K562 (cell line): ENCODE data around the gene ICAM3. TPM values are rescaled to one million over a fixed set of nuclear protein-coding genes. Genes with fewer than 3 reads are reported as not detected.

Source experiments
- CREB3 ChIP-seq: fragments of 450-650 bp; conservative IDR thresholded peaks from 2 replicates; pipeline ENCODE4 v1.6.1; 2016; ENCODE audit warnings: missing genetic modification characterization, low read depth, mild to moderate bottlenecking, missing compliant biosample characterization, moderate library complexity
- DDX20 ChIP-seq: fragments of 450-650 bp; IDR thresholded peaks from 2 replicates; pipeline ENCODE4 v1.6.1; 2016; ENCODE audit warnings: missing genetic modification characterization, low read depth, mild to moderate bottlenecking, missing compliant biosample characterization, moderate library complexity
- EGR1 ChIP-seq: fragments of 450-650 bp; conservative IDR thresholded peaks from 2 replicates; pipeline ENCODE4 v1.6.1; 2017; ENCODE audit warnings: mild to moderate bottlenecking
- FOS ChIP-seq: IDR thresholded peaks from 3 replicates; pipeline ENCODE4 v1.6.1; 2011; ENCODE audit not compliant: insufficient read length; ENCODE audit errors: extremely low read depth
- GABPA ChIP-seq: fragments of 200-800 bp; sonication (Bioruptor generic); conservative IDR thresholded peaks from 2 replicates; pipeline ENCODE4 v1.6.1; 2016; ENCODE audit warnings: low read depth, missing genetic modification characterization, missing compliant biosample characterization
- JUNB ChIP-seq: fragments of 450-650 bp; formaldehyde crosslinking; conservative IDR thresholded peaks from 2 replicates; pipeline ENCODE4 v1.4.0; 2020; ENCODE audit warnings: mild to moderate bottlenecking
- MCM2 ChIP-seq: fragments of 450-650 bp; IDR thresholded peaks from 2 replicates; pipeline ENCODE4 v1.6.1; 2017; ENCODE audit warnings: low read depth, mild to moderate bottlenecking
- POLR2H ChIP-seq: IDR thresholded peaks from 2 replicates; pipeline ENCODE4 v1.6.1; 2016; ENCODE audit warnings: missing genetic modification characterization, low read depth, mild to moderate bottlenecking, control low read depth, missing compliant biosample characterization, moderate library complexity
- SIN3B ChIP-seq: fragments of 450-650 bp; IDR thresholded peaks from 2 replicates; pipeline ENCODE4 v1.6.1; 2017; ENCODE audit warnings: low read depth, mild to moderate bottlenecking, moderate library complexity
- SRSF1 ChIP-seq: fragments of 200-400 bp; formaldehyde crosslinking; IDR thresholded peaks from 2 replicates; pipeline ENCODE4 v1.6.1; 2017; ENCODE audit warnings: mild to moderate bottlenecking, low read depth, low read length, moderate library complexity
- ZBTB17 ChIP-seq: fragments of 450-650 bp; formaldehyde crosslinking; IDR thresholded peaks from 2 replicates; pipeline ENCODE4 v1.4.0; 2020; ENCODE audit warnings: mild to moderate bottlenecking
- ZNF436 ChIP-seq: fragments of 250-450, 450-650 bp; sonication (Bioruptor Pico); formaldehyde crosslinking; IDR thresholded peaks from 2 replicates; pipeline ENCODE4 v1.7.0; 2020; ENCODE audit warnings: mild to moderate bottlenecking
- polyA plus RNA-seq, 8 experiments: library from polyadenylated mRNA; depleted of rRNA in 4 of 8; stranded (reverse) in 5 of 8; unstranded in 3 of 8; fragments of >200 nt; fragmentation: Nextera tagmentation in 2 of 8; fragmentation: Illumina TruSeq in 1 of 8; extraction: Ambion mirVana in 2 of 8; extraction: Trizol in 1 of 8; gene quantifications; 2 replicates each; pipeline versions ENCODE4 v1.2.1 to v1.2.3, GENCODE V29; 2011 to 2014; ENCODE audit warnings: inconsistent platforms in 1 of 8, missing spikeins in 1 of 8
- total RNA-seq, 7 experiments: library from RNA; depleted of rRNA in 6 of 7; stranded (reverse); fragments of >200 nt in 6 of 7; fragmentation: Illumina TruSeq in 2 of 7; extraction: Trizol in 2 of 7; gene quantifications; 2 replicates each; pipeline versions ENCODE4 v1.2.1 to v1.2.3, GENCODE V29; 2011 to 2021; ENCODE audit warnings: low replicate concordance in 1 of 7
- TF ChIP-seq, protein P1 (sequence below): fragments of 200-600 bp; sonication (generic); IDR thresholded peaks from one replicate; pipeline ENCODE4 v1.6.1; 2012; ENCODE audit warnings: mild to moderate bottlenecking, low read depth, low read length, inconsistent platforms

Gene ICAM3
- total and polyA plus RNA-seq, 9 of the 15 experiments (the other 6 are each of a cell fraction or from before 2014, with no cell fraction given) = 6.5 to 39.5 (median 24.2) TPM

DNA sequence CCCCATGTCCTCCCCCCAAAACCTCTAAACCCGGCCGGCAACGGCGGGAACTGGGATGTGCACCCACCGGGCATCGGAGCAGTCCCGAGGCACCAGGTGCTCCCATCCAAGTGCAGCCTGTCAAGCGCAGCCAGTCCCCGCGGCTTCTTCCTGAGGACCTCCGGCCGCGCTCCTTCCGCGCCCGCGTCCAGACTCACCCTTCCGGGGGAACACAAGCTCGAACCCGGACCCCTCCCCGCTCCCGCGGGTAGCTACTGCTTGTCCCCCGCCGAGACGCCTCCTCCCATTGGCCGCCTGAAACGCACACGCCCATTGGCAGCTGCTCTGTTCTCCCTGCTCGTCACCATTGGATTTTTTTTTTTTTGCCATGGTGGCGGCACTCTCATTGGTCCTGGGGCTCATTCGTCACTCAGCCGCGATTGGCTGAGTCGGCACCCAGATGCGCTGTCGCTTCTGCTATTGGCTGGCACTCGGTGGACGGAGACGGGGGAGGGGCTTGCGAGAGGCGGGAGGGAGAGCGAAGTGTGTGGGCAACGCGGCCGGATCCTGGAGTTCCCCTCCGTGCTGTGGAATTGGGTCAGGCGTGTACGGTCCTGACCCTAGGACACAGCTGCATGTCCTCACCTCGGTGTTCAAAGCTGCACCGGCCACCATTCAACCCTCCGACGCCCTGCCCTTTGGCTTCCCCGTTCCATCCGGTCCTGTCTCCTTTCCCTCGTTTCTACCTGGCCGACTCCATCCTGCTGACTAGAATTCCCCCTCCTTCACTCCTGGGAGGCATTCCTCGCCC, 41.1 kb upstream of the ICAM3 start, which contains the start of gene TYK2 (continued):
- TF ChIP-seq CREB3 (tag) (no peak), DDX20 (tag) (no peak), GABPA (tag) (peak; percentile 74), SRSF1 (no peak), MCM2 (no peak), POLR2H (peak; percentile 77), ZBTB17 (no peak), JUNB (no peak), SIN3B (peak; percentile 83; the same call in 1 of the 2 replicates), FOS (peak; percentile 98), EGR1 (peak; percentile 68), ZNF436 (CRISPR knock-in tag) (no peak)
- TF ChIP-seq, protein P1, sequence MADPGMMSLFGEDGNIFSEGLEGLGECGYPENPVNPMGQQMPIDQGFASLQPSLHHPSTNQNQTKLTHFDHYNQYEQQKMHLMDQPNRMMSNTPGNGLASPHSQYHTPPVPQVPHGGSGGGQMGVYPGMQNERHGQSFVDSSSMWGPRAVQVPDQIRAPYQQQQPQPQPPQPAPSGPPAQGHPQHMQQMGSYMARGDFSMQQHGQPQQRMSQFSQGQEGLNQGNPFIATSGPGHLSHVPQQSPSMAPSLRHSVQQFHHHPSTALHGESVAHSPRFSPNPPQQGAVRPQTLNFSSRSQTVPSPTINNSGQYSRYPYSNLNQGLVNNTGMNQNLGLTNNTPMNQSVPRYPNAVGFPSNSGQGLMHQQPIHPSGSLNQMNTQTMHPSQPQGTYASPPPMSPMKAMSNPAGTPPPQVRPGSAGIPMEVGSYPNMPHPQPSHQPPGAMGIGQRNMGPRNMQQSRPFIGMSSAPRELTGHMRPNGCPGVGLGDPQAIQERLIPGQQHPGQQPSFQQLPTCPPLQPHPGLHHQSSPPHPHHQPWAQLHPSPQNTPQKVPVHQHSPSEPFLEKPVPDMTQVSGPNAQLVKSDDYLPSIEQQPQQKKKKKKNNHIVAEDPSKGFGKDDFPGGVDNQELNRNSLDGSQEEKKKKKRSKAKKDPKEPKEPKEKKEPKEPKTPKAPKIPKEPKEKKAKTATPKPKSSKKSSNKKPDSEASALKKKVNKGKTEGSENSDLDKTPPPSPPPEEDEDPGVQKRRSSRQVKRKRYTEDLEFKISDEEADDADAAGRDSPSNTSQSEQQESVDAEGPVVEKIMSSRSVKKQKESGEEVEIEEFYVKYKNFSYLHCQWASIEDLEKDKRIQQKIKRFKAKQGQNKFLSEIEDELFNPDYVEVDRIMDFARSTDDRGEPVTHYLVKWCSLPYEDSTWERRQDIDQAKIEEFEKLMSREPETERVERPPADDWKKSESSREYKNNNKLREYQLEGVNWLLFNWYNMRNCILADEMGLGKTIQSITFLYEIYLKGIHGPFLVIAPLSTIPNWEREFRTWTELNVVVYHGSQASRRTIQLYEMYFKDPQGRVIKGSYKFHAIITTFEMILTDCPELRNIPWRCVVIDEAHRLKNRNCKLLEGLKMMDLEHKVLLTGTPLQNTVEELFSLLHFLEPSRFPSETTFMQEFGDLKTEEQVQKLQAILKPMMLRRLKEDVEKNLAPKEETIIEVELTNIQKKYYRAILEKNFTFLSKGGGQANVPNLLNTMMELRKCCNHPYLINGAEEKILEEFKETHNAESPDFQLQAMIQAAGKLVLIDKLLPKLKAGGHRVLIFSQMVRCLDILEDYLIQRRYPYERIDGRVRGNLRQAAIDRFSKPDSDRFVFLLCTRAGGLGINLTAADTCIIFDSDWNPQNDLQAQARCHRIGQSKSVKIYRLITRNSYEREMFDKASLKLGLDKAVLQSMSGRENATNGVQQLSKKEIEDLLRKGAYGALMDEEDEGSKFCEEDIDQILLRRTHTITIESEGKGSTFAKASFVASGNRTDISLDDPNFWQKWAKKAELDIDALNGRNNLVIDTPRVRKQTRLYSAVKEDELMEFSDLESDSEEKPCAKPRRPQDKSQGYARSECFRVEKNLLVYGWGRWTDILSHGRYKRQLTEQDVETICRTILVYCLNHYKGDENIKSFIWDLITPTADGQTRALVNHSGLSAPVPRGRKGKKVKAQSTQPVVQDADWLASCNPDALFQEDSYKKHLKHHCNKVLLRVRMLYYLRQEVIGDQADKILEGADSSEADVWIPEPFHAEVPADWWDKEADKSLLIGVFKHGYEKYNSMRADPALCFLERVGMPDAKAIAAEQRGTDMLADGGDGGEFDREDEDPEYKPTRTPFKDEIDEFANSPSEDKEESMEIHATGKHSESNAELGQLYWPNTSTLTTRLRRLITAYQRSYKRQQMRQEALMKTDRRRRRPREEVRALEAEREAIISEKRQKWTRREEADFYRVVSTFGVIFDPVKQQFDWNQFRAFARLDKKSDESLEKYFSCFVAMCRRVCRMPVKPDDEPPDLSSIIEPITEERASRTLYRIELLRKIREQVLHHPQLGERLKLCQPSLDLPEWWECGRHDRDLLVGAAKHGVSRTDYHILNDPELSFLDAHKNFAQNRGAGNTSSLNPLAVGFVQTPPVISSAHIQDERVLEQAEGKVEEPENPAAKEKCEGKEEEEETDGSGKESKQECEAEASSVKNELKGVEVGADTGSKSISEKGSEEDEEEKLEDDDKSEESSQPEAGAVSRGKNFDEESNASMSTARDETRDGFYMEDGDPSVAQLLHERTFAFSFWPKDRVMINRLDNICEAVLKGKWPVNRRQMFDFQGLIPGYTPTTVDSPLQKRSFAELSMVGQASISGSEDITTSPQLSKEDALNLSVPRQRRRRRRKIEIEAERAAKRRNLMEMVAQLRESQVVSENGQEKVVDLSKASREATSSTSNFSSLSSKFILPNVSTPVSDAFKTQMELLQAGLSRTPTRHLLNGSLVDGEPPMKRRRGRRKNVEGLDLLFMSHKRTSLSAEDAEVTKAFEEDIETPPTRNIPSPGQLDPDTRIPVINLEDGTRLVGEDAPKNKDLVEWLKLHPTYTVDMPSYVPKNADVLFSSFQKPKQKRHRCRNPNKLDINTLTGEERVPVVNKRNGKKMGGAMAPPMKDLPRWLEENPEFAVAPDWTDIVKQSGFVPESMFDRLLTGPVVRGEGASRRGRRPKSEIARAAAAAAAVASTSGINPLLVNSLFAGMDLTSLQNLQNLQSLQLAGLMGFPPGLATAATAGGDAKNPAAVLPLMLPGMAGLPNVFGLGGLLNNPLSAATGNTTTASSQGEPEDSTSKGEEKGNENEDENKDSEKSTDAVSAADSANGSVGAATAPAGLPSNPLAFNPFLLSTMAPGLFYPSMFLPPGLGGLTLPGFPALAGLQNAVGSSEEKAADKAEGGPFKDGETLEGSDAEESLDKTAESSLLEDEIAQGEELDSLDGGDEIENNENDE = no peak
